Activated effector memory CD4-positive, alpha-beta T cell treated with anti-CD3 and anti-CD28 coated beads, Interleukin-2, amount 50 U/mL, for 16 hours (primary cell): Measurements from ENCODE around the gene BFSP2.

Experiments used
- DNase-seq: peaks from one replicate; pipeline ENCODE4 v3.0.0-alpha.2; 2020

The BFSP2 gene

GRCh38 chr3:133400006-133400515 lies at the start of gene BFSP2:
BFSP2 (plus strand) TSS chr3:133400056; CDS start chr3:133400084, 28 bp downstream.
- DNase-seq = no peak

GRCh38 chr3:133354721-133355120 lies 45.1 kb upstream of the BFSP2 start:
- DNase-seq = no peak

- DNase-seq = no peak
Observed at GRCh38 chr3:133360476-133360875, 39.4 kb upstream of the BFSP2 start.

GRCh38 chr3:133361011-133361410 lies 38.8 kb upstream of the BFSP2 start:
- no peak for DNase-seq

- DNase-seq = no peak
Observed at GRCh38 chr3:133361435-133361834, 38.4 kb upstream of the BFSP2 start.

- no peak for DNase-seq
Observed at GRCh38 chr3:133362539-133362938, 37.3 kb upstream of the BFSP2 start.

GRCh38 chr3:133364704-133365103 lies 35.2 kb upstream of the BFSP2 start:
- DNase-seq = no peak

GRCh38 chr3:133366921-133367320 lies 32.9 kb upstream of the BFSP2 start:
- no peak for DNase-seq

GRCh38 chr3:133367403-133367802 lies 32.5 kb upstream of the BFSP2 start:
- no peak for DNase-seq

GRCh38 chr3:133367956-133368355 lies 31.9 kb upstream of the BFSP2 start:
- DNase-seq = no peak

- DNase-seq = no peak
Observed at GRCh38 chr3:133368371-133369067, 31.3 kb upstream of the BFSP2 start.

GRCh38 chr3:133369068-133369440 lies 30.8 kb upstream of the BFSP2 start:
- no peak for DNase-seq

GRCh38 chr3:133371181-133371580 lies 28.7 kb upstream of the BFSP2 start:
- DNase-seq = no peak

GRCh38 chr3:133371676-133372075 lies 28.2 kb upstream of the BFSP2 start:
- DNase-seq = no peak

- DNase-seq = no peak
Observed at GRCh38 chr3:133374708-133375402, 25.0 kb upstream of the BFSP2 start.

- DNase-seq = no peak
Observed at GRCh38 chr3:133375403-133375745, 24.5 kb upstream of the BFSP2 start.

- no peak for DNase-seq
Observed at GRCh38 chr3:133376810-133377209, 23.0 kb upstream of the BFSP2 start.

- DNase-seq = no peak
Observed at GRCh38 chr3:133377396-133377795, 22.5 kb upstream of the BFSP2 start.

- no peak for DNase-seq
Observed at GRCh38 chr3:133379926-133380325, 19.9 kb upstream of the BFSP2 start.

GRCh38 chr3:133380481-133381225 lies 19.2 kb upstream of the BFSP2 start:
- DNase-seq = no peak

GRCh38 chr3:133381346-133382109 lies 18.3 kb upstream of the BFSP2 start:
- DNase-seq = no peak

GRCh38 chr3:133383175-133383574 lies 16.7 kb upstream of the BFSP2 start:
- no peak for DNase-seq

GRCh38 chr3:133383741-133384140 lies 16.1 kb upstream of the BFSP2 start:
- DNase-seq = no peak
